ENCODE results near the gene SPON2.

GRCh38 chr4:1151541-1151940, 20.8 kb downstream of the SPON2 start:
- TF ChIP-seq POLR2A (IDR thresholded peaks at IDR 0.05) (no peak), POLR2AphosphoS5 (IDR thresholded peaks at IDR 0.05) (no peak)
